ENCODE measurements around the gene CSTA.
"Not testable (repeated sequence)": the region's sequence is repeated elsewhere in the genome, so short reads cannot be mapped to it uniquely, and the experiment has no call there.

Gene CSTA

DNA sequence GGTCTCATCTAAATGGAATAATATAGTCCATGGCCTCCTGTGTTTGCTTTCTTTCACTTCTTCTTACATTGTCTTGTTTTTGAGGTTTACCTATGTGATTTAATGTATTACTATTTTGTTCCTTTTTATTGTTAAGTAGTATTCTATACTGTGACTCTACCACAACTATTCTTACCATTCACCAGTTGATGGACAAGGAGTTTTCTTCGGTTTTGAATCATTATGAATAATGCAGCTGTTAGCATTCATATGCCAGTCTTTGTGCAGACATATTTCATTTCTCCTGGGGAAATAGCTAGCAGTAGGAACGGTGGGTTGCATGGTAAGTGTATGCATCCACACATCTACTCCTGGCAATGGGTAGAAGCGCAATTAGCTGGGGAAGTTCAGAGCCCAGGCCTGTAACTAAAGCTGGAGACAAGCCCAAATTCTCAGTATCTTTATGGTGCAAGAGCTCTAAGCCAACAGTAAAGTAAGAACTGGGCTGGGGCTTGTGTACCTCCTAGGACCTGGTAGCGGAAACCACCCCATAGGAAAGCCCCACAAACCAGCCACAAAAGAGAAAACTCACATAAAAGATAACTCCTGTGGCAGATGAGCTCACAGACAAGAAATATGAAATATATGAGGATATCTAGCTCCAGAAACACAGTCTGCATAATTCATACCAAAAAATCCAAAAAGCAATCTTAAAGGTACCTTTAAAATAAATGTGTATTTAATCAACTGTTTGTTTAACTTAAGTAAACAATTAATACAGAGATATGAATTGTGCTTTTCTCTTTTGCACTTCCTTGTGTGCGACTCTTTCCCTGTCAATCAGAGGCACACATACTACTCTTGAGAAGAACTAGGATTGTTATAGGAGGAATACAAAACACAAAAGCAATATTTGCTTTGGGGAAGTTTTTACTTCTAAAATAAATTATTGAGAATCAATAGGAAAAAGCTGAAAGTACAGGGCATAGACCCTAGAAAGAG, 2.7 kb upstream of the CSTA start:
- DNase-seq, result peak; percentile 31

DNA sequence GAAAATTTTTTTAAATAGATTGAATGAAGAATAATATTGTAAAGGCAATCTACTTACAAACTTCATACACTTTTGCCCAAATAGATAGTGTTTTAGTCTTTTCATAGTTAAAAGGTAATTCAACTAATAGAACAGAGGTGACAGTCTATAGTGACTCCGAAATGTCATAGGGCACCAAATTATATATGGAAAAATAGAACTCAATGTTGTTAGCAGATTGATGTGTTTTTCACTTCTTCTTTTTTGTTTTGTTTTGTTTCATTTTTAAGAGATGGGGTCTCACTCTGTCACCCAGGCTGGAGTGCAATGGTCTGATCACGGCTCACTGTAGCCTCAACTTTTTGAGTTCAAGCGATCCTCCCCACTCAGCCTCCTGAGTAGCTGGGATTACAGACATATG, 721 bp downstream of the CSTA start:
- DNase-seq, result no peak

GRCh38 chr3:122331886-122332285, 6.8 kb downstream of the CSTA start:
- DNase-seq, result no peak

DNA sequence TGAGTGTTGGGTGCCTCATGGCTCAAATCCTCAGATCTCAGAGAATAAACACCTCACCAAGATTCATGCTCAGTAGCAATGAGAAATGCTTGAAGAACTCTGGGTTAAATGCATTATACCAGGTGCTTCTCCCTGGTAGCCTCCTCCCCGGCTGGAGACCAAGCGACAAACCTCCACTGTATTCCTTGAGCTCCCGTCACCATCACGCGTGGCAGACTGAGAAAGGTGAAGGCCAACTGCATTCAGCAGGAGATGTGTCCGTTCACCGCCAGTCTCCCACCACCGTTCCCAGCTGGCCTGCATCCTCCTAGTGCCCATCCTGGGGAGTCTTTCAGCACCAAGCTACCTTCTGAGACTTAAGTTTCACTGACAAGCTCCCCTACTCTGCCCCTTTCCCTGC, 7.5 kb downstream of the CSTA start:
- DNase-seq, result no peak

GRCh38 chr3:122342803-122343202, 17.8 kb downstream of the CSTA start:
- no peak for DNase-seq

DNA sequence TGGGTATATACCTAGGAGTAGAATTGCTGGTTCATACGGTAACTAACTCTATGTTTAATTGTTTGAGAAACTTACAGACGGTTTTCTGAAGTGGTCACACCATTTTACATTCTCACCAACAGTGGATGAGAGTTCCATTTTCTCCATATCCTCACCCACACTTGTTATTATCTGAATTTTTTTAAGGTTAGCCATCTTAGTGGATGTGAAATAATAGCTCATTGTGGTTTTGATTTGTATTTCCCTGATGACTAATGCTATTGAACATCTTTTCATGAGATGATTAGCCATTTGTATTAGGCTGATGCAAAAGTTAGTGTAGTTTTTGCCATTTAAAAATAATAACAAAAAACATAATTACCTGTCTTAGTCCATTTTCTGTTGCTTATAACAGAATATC, 18.6 kb downstream of the CSTA start:
- DNase-seq, result no peak

GRCh38 chr3:122349171-122349570, 24.1 kb downstream of the CSTA start:
- DNase-seq, result no peak

DNA sequence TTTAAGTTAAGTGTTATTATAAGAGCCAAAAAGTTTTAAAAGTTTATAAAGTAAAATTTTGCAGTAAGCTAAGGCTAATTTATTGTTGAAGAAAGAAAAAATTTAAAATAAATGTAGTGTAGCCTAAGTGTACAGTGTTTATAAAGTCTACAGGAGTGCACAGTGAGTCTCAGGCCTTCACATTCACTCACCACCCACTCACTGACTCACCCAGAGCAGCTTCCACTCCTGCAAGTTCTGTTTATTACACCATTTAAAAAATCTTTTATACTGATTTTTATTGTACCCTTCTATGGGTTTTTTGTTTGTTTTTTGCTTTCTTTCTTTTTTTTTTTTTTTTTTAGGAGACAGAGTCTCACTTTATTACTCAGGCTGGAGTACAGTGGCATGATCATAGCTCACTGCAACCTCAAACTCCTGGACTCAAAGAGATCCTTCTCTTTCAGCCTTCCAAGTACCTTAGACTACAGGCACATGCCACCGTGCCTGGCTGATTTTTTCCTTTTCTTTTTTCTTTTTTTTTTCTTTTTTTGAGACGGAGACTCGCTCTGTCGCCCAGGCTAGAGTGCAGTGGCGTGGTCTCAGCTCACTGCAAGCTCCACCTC, 25.9 kb downstream of the CSTA start:
- no peak for DNase-seq

GRCh38 chr3:122351612-122352011, 26.6 kb downstream of the CSTA start:
- no peak for DNase-seq

DNA sequence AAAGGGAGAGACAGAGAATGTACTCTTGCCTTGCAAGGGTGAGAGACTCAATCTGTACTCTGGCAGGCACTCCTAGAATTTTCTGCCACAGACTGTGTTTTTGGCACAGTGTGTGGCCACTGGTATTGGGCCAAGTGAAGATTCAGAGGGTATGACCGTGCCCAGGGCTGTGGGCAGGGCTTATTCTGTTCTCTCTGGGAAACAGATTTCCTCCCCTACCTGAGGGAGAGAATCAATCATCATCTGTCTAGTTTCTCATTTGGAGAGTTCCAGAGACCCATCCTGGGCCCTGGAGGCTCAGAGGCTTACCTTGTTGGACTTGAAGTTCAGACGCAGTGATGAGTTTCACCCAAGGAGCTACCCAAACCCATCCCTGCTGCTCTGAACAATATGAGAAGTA, 28.2 kb downstream of the CSTA start:
- DNase-seq, result no peak

GRCh38 chr3:122353893-122354401, 28.9 kb downstream of the CSTA start:
- DNase-seq, result no peak

- no peak for DNase-seq
Measured at GRCh38 chr3:122355612-122356011, 30.6 kb downstream of the CSTA start.

GRCh38 chr3:122356402-122356801, 31.4 kb downstream of the CSTA start:
- DNase-seq, result peak; percentile 47

- no peak for DNase-seq
Measured at GRCh38 chr3:122357828-122358702, 33.0 kb downstream of the CSTA start.

DNA sequence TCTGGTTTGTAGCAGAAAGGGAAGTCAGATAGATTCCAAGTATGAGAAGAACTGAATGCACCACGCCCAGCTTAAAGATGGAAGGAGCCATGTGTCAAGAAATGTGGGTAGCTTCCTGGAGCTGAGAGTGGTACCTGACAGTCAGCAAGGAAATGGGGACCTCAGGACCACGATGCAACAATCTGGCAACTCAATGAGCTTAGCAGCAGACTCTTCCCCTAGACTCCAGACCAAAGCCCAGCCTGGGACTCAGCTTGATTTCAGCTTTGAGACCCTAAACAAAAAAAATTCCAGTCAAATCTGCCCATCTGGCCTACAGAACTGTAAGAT, 33.6 kb downstream of the CSTA start:
- DNase-seq, result no peak

GRCh38 chr3:122362026-122362425, 37.0 kb downstream of the CSTA start:
- no peak for DNase-seq

- DNase-seq, result no peak
Measured at GRCh38 chr3:122364490-122364889, 39.4 kb downstream of the CSTA start.

- no peak for DNase-seq
Measured at GRCh38 chr3:122365073-122365472, 40.0 kb downstream of the CSTA start.

DNA sequence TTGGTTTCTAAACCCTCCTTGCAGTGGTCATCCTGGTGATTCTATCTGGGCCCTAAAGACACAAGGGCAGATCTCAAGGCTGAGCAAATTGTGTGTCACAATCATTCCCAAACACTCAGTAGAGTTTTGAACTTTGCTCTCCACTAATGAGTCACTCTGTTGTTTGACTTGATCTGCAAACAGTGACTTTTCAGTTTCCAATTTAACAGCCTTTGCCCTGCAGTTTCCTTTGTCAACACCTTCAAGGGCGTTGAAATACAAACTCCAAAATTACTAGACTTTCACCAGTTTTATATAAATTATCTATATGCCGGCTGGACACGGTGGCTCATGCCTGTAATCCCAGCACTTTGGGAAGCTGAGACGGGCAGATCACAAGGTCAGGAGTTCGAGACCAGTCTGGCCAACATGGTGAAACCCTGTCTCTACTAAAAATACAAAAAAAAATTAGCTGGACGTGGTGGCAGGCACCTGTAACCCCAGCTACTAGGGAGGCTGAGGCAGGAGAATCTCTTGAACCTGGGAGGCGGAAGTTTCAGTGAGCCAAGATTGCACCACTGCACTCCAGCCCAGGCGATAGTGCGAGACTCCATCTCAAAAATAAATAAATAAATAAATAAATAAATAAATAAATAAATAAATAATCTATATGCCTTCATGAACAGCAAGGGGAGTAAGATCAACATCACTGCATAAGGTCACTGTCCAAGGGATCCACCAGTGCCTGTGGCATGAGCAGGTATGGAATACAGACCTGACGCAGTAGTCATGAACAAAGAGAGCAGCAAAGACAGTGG, 40.7 kb downstream of the CSTA start:
- DNase-seq, result not testable (repeated sequence)

DNA sequence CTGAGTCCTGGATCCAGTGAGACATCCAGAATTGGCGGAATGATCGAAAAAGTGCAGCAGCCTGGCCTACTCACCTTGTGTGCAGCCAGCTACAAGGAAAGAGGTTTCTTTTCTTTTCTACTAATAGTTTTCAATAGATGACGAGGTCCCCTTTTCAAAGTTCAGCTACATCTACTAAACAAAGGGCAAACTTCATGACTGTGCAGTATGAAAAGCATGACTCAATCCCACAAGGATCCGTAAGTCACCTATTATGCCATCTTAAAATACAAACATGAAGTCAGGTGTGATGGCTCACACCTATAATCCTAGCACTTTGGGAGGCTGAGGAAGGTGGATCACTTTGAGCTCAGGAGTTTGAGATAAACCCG, 41.3 kb downstream of the CSTA start:
- no peak for DNase-seq

- no peak for DNase-seq
Measured at GRCh38 chr3:122374034-122374433, 49.0 kb downstream of the CSTA start.

DNA sequence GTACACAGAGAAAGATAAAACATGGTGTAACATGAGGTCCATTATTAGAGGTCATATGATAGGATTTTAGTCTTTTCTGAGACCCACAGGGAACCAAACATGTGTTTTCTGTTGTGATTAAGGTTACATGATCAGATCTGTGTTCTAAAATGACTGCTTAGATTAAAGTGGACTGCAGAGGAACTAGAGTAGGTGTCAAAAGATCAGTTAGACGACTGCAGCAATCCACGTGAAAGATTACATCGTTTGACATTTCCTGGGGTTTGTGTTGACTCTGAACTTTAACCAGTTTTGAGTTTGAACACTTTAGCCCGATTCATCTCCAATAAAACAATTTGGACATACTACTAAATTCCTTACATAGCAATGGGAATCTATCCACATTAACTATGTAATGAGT, 52.9 kb downstream of the CSTA start:
- DNase-seq, result no peak
